Activated T-helper 17 cell treated with anti-CD3 and anti-CD28 coated beads, Interleukin-2, amount 50 U/mL, for 72 hours (primary cell): ENCODE data around the gene ITGB4. TPM values are rescaled to one million over a fixed set of nuclear protein-coding genes. Genes with fewer than 3 reads are reported as not detected.

Experiments
- ATAC-seq: fragments of 150-1000 bp; cut with Tn5 transposase; replicated peaks from 2 replicates; pipeline ENCODE4 v1.10.0; 2021; ENCODE audit warnings: mild to moderate bottlenecking, moderate library complexity
- H3K27ac Mint-ChIP-seq: one replicate; pipeline ENCODE4 v1.8.0; 2022; ENCODE audit warnings: mixed read lengths
- H3K27me3 Mint-ChIP-seq: one replicate; pipeline ENCODE4 v1.8.0; 2022; ENCODE audit warnings: mixed read lengths
- H3K36me3 Mint-ChIP-seq: one replicate; pipeline ENCODE4 v1.8.0; 2022; ENCODE audit warnings: low read depth, mild to moderate bottlenecking, mixed read lengths
- H3K4me1 Mint-ChIP-seq: one replicate; pipeline ENCODE4 v1.8.0; 2022; ENCODE audit warnings: mixed read lengths
- H3K4me3 Mint-ChIP-seq: one replicate; pipeline ENCODE4 v1.8.0; 2022; ENCODE audit warnings: mild to moderate bottlenecking, mixed read lengths
- H3K9me3 Mint-ChIP-seq: one replicate; pipeline ENCODE4 v1.8.0; 2022; ENCODE audit warnings: mixed read lengths
- total RNA-seq, 2 donors: library from RNA; stranded (reverse); gene quantifications; one replicate each; pipeline ENCODE4 v1.2.3, GENCODE V29; 2022

The ITGB4 gene
- total RNA-seq, 2 donors from 2014 or later: 0.54 to 1.2 TPM

DNA sequence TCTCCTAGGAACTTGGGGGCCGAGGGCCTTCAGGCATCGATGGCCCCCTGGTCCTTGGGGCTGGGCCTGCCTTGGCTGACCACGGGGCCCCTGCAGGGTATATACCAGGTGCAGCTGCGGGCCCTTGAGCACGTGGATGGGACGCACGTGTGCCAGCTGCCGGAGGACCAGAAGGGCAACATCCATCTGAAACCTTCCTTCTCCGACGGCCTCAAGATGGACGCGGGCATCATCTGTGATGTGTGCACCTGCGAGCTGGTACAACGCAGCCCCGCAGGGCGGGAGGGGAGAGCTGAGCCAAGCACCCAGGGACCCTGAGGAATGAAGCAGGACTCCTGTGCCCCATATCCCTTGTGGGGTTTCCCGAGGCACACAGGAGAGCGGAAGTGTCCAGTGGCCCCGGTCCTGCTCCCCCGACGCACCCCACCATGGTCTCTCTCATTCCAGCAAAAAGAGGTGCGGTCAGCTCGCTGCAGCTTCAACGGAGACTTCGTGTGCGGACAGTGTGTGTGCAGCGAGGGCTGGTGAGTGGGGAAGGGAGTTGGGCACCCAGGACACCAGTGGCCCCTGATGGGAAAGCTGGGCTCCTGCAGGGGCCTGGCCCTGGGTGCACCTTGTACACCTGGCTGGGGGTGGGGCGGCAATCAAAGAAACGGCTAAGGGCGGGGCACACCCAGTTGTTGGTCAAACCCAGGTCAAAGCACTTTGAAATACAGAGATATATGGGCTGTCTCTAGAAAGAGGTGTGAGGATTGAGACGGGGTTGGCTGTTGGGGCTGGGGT, 10.6 kb downstream of the ITGB4 start:
- ATAC-seq: no peak
- Mint-ChIP-seq H3K27ac (no peak overlapping the region), H3K27me3 (no peaks in the 10 kb centered on the region), H3K4me3 (no peak overlapping the region), H3K36me3 (no peaks in the 10 kb centered on the region), H3K4me1 (peaks cover 4% of the 10 kb centered on the region), H3K9me3 (no peaks in the 10 kb centered on the region)

DNA sequence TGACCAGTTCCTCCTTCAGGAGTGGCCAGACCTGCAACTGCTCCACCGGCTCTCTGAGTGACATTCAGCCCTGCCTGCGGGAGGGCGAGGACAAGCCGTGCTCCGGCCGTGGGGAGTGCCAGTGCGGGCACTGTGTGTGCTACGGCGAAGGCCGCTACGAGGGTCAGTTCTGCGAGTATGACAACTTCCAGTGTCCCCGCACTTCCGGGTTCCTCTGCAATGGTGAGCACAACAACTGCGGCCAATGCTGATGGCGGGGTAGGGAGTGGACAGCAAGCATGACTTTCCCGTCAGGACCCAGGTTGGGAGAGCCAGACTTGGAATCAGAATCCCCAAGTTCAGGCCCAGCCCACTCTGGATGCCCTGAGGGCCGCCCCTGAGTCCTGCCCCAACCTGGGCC, 12.2 kb downstream of the ITGB4 start:
- no peak for ATAC-seq
- Mint-ChIP-seq H3K36me3 (no peaks in the 10 kb centered on the region), H3K27me3 (peaks cover 3% of the 10 kb centered on the region), H3K4me1 (peaks cover 4% of the 10 kb centered on the region), H3K27ac (peak overlapping the region; percentile 19), H3K4me3 (no peak overlapping the region), H3K9me3 (no peaks in the 10 kb centered on the region)

DNA sequence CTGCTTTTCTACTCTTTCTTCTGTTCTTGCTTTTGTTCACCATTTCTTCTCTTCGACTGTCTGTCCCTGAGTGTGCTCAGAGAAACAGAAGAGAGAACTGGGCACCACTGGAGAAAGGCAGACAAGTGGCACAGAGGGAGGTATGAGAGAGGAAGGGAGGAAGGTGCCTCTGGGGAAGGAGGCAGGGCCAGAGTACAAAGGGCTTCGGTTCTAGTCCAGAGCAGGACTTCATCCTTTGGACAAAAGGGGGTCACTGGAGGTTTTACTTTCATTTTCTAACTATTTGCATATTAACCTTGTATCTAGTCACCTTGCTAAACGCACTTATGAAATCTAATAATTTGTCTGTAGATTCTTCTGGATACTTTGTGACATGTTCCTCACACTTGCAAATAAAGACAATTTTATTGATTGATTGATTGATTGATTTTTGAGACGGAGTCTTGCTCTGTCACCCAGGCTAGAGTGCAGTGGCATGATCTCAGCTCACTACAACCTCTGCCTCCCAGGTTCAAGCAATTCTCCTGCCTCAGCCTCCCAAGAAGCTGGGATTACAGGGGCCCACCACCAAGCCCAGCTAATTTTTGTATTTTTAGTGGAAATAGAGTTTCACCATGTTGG, 13.5 kb downstream of the ITGB4 start:
- Mint-ChIP-seq H3K27me3 (peaks cover 3% of the 10 kb centered on the region), H3K4me3 (no peak overlapping the region)

DNA sequence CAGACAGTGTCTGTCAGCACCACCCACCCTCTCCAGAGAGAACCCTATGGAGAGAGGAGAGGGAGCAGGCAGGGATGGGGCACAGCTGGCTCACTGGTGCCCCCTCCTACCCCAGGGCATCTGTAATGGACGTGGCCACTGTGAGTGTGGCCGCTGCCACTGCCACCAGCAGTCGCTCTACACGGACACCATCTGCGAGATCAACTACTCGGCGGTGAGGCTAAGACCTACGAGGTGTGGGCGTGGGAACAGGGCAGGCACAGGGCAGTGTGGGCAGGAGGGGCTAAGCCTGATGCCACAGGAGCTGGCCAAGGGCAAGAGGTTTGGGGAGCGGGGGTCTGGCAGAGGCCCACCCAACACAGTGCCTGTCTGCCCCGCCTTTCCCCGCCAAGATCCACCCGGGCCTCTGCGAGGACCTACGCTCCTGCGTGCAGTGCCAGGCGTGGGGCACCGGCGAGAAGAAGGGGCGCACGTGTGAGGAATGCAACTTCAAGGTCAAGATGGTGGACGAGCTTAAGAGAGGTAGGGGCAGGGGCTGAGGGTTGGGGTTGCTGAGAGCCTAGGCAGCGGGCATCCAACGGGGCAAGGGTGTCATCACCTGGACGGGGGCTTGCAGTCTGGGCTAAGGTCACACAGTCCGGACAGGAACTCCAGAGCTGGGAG, 15.0 kb downstream of the ITGB4 start:
- no peak overlapping the region for H3K4me3 Mint-ChIP-seq
- H3K36me3 Mint-ChIP-seq: no peaks in the 10 kb centered on the region
- no peaks in the 10 kb centered on the region for H3K9me3 Mint-ChIP-seq
- H3K27me3 Mint-ChIP-seq: peaks cover 3% of the 10 kb centered on the region
- H3K27ac Mint-ChIP-seq: no peak overlapping the region
- ATAC-seq: no peak
- H3K4me1 Mint-ChIP-seq: peaks cover 4% of the 10 kb centered on the region

More for the DNA sequence above, 13.5 kb downstream of the ITGB4 start:
- peak overlapping the region; percentile 19 for H3K27ac Mint-ChIP-seq
- H3K4me1 Mint-ChIP-seq: peaks cover 4% of the 10 kb centered on the region
- no peaks in the 10 kb centered on the region for H3K36me3 Mint-ChIP-seq
- ATAC-seq: no peak
- no peaks in the 10 kb centered on the region for H3K9me3 Mint-ChIP-seq

DNA sequence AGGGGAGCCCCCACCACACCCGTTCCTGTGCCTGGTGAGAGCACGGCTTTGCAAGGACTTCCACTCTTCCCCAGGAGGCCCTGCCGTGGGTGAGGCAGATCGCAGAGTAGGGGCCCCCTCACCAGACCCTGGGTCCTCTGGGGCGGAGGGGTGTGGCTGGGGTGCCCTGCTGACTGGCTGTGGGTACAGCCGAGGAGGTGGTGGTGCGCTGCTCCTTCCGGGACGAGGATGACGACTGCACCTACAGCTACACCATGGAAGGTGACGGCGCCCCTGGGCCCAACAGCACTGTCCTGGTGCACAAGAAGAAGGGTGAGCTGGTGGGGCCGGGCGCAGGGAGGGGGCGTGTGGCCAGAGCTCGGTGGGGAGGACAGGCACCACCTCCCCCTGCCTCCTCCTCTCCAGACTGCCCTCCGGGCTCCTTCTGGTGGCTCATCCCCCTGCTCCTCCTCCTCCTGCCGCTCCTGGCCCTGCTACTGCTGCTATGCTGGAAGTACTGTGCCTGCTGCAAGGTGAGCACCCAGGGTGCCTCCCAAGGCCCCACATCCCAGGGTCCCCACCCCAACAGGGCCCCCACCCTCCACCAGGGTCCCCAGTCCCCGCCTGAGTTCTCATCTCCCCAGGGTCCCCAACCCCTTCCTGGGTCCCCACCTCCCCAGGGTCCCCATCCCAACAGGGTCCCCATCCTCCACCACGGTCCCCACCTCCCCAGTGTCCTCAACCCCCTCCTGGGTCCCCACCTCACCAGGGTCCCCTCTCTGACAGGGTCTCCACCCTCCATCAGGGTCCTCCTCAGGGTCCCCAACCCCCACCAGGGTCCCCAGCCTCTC, 16.1 kb downstream of the ITGB4 start:
- no peak for ATAC-seq
- peaks cover 3% of the 10 kb centered on the region for H3K27me3 Mint-ChIP-seq
- peaks cover 4% of the 10 kb centered on the region for H3K4me1 Mint-ChIP-seq
- H3K36me3 Mint-ChIP-seq: no peaks in the 10 kb centered on the region
- H3K9me3 Mint-ChIP-seq: no peaks in the 10 kb centered on the region
- H3K4me3 Mint-ChIP-seq: no peak overlapping the region
- H3K27ac Mint-ChIP-seq: no peak overlapping the region

DNA sequence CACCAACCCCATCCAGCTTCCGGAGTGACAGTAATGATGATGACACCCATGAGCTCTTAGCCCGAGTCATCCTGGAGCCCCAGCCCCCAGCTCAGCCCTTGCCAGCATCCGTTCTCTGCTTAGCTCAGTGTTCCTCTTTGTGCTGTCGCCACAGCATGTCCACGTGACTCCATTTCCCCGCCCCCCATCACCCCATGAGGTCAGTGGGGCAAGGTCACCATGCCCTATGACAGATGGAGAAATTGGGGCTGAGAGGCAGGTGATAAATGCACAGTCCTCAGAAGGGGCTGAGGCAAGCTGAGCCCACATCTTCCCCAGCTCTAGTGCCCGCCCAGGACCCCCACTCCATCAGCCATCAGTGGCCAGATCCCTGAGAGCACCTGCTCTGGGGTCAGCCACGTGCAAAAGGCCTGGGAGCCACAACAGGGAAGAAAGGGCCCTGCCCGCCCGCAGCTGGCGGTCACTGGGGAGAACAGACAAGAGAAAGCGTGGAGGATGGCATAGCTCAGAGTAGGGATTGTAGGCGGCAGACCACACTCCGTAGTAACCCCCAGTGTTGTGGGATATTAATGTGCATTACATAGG, 17.1 kb downstream of the ITGB4 start:
- Mint-ChIP-seq H3K4me3 (no peak overlapping the region), H3K27ac (peak overlapping the region; percentile 38), H3K27me3 (peaks cover 3% of the 10 kb centered on the region), H3K4me1 (peaks cover 4% of the 10 kb centered on the region), H3K9me3 (no peaks in the 10 kb centered on the region), H3K36me3 (no peaks in the 10 kb centered on the region)
- ATAC-seq: peak; percentile 68

DNA sequence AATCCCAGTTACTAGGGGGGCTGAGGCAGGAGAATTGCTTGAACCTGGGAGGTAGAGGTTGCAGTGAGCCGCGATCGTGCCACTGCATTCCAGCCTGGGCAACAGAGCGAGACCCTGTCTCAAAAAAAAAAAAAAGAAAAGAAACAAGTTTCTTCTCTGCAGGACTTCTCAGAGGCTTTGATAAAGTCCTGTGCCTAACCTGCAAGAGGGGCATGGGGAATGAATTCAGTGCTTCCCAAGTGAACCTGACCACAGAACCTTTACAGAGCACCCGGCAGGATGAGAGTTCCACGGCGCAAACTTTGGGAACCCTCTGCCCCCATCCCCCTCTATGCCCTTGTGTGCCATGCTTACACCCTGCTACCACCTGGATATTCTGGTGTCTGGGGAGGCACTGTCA, 17.9 kb downstream of the ITGB4 start:
- no peak for ATAC-seq
- Mint-ChIP-seq H3K9me3 (no peaks in the 10 kb centered on the region), H3K27ac (no peak overlapping the region), H3K27me3 (peaks cover 3% of the 10 kb centered on the region), H3K4me1 (peaks cover 4% of the 10 kb centered on the region), H3K4me3 (no peak overlapping the region), H3K36me3 (no peaks in the 10 kb centered on the region)

DNA sequence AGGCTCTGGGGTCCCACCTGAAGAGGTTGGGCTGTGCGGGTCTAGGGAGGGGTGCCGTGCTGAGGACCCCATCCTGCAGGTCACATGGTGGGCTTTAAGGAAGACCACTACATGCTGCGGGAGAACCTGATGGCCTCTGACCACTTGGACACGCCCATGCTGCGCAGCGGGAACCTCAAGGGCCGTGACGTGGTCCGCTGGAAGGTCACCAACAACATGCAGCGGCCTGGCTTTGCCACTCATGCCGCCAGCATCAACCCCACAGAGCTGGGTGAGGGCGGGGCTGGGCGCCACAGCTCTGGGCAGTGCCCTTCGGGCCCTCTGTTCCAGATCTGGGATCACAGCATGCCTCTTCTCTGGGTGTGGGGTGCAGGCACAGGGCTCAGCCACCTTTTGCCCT, 18.5 kb downstream of the ITGB4 start:
- Mint-ChIP-seq H3K9me3 (no peaks in the 10 kb centered on the region), H3K36me3 (no peaks in the 10 kb centered on the region), H3K4me3 (no peak overlapping the region), H3K27ac (no peak overlapping the region), H3K4me1 (peaks cover under 1% of the 10 kb centered on the region), H3K27me3 (peaks cover 3% of the 10 kb centered on the region)
- no peak for ATAC-seq

DNA sequence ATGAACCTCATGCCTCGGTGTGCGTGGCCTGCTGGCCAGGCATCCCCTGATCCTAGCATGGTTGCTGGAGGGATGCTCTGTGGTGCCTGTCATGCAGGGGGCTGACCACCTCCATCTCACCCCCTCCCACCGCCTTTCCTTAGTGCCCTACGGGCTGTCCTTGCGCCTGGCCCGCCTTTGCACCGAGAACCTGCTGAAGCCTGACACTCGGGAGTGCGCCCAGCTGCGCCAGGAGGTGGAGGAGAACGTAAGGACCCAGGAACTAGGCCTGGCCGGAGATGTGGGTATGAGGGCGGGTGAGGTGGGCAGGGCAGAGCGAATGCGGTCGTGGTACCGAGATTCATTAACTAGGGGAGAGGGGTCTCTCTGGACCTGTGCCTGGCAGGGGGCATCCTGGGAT, 19.0 kb downstream of the ITGB4 start:
- no peaks in the 10 kb centered on the region for H3K36me3 Mint-ChIP-seq
- H3K4me3 Mint-ChIP-seq: no peak overlapping the region
- H3K4me1 Mint-ChIP-seq: no peaks in the 10 kb centered on the region
- no peak for ATAC-seq
- H3K27me3 Mint-ChIP-seq: peaks cover 3% of the 10 kb centered on the region
- no peak overlapping the region for H3K27ac Mint-ChIP-seq
- no peaks in the 10 kb centered on the region for H3K9me3 Mint-ChIP-seq

DNA sequence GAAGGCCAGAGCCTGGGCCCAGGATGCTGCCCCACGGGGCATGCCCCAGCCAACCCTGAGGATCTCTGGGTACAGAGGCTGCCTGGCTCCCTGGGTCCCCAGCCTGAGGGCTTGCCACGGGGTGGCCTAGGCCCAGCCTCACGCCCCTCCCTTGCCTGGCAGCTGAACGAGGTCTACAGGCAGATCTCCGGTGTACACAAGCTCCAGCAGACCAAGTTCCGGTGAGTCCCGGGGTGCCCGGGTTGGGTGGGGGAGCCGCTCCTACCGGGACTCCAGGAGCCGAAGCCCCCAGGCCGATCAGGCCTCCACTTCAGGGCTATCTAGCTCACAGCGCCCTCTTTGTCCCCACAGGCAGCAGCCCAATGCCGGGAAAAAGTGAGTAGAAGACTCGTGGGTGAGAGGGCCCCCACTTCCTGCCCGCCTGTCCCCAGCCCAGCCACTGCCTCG, 19.4 kb downstream of the ITGB4 start:
- no peak for ATAC-seq
- no peaks in the 10 kb centered on the region for H3K36me3 Mint-ChIP-seq
- H3K27me3 Mint-ChIP-seq: peaks cover 3% of the 10 kb centered on the region
- H3K27ac Mint-ChIP-seq: no peak overlapping the region
- no peaks in the 10 kb centered on the region for H3K9me3 Mint-ChIP-seq
- H3K4me3 Mint-ChIP-seq: no peak overlapping the region
- no peaks in the 10 kb centered on the region for H3K4me1 Mint-ChIP-seq

DNA sequence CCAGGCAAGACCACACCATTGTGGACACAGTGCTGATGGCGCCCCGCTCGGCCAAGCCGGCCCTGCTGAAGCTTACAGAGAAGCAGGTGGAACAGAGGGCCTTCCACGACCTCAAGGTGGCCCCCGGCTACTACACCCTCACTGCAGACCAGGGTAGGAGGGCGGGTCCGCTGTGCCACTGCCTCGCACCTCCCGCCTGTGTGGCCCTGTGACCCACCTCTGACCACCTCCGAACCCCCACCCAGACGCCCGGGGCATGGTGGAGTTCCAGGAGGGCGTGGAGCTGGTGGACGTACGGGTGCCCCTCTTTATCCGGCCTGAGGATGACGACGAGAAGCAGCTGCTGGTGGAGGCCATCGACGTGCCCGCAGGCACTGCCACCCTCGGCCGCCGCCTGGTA, 21.1 kb downstream of the ITGB4 start:
- Mint-ChIP-seq H3K27ac (no peak overlapping the region), H3K4me1 (no peaks in the 10 kb centered on the region)
- ATAC-seq: no peak

DNA sequence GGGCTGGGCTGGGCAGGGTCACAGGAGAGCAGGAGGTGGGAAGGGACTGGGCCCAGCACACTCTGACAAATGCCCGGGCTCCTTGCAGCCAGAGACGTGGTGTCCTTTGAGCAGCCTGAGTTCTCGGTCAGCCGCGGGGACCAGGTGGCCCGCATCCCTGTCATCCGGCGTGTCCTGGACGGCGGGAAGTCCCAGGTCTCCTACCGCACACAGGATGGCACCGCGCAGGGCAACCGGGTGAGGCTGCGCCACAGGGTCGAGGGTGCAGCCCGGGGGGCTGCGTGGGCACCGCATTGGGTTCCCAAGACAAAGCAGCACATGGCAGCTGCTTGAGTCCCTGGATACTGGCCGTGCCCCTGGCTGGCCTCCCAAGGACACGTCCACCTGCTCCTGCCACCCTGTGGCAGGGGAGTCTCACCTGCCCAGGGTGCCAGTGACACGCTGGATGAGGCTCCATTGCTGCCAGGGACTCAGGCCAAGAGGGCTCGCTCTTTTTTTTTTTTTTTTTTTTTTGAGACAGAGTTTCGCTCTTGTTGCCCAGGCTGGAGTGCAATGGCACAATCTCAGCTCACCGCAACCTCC, 22.5 kb downstream of the ITGB4 start:
- Mint-ChIP-seq H3K36me3 (no peaks in the 10 kb centered on the region), H3K4me1 (peaks cover 4% of the 10 kb centered on the region), H3K4me3 (no peak overlapping the region), H3K27me3 (peaks cover 3% of the 10 kb centered on the region), H3K9me3 (no peaks in the 10 kb centered on the region), H3K27ac (no peak overlapping the region)
- no peak for ATAC-seq

More for the DNA sequence above, 21.1 kb downstream of the ITGB4 start:
- Mint-ChIP-seq H3K36me3 (no peaks in the 10 kb centered on the region), H3K9me3 (no peaks in the 10 kb centered on the region), H3K4me3 (no peak overlapping the region), H3K27me3 (peaks cover 3% of the 10 kb centered on the region)

DNA sequence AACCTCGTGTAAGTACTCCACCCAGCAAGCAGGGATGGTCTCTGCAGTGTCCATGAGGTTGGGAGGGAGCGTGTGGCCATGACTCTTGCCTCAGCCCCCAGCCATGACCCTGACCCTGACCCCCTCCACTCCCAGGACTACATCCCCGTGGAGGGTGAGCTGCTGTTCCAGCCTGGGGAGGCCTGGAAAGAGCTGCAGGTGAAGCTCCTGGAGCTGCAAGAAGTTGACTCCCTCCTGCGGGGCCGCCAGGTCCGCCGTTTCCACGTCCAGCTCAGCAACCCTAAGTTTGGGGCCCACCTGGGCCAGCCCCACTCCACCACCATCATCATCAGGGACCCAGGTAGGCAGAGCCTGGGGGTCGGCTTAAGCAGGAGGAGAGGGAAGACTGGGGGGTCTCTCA, 27.4 kb downstream of the ITGB4 start:
- peaks cover 3% of the 10 kb centered on the region for H3K27me3 Mint-ChIP-seq
- H3K36me3 Mint-ChIP-seq: no peaks in the 10 kb centered on the region
- H3K4me3 Mint-ChIP-seq: no peak overlapping the region
- no peak overlapping the region for H3K27ac Mint-ChIP-seq
- peaks cover 4% of the 10 kb centered on the region for H3K4me1 Mint-ChIP-seq
- H3K9me3 Mint-ChIP-seq: no peaks in the 10 kb centered on the region
- no peak for ATAC-seq
